HUDEP-2 (cell line): ENCODE results near the gene GSG1L.
A peak's percentile ranks its signal among the peaks of the same experiment; 100 is the strongest.

Experiments used
- DNase-seq, 76 experiments: peaks; one replicate each; lab custom pipeline; 2025; ENCODE audit not compliant: unreplicated experiment in 76 of 76; lab: John Stamatoyannopoulos, UW

GSG1L gene

DNA sequence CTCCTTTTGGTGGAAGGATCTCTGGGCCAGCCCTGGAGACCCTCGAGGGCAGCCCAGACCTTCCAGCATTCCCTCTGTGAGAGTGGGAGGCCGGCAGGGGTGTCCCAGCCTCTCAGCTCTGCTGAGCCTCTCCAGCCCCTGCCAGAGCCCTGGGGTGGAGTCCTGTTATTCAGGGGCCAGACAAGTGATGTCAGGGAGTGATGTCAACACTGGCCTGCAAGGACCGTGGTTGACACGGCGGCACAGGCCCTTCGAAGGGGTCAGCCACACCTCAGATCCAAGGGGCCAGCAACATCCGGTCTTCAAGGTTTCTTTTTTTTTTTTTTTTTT, 282.4 kb downstream of the GSG1L start:
- no peak for DNase-seq

DNA sequence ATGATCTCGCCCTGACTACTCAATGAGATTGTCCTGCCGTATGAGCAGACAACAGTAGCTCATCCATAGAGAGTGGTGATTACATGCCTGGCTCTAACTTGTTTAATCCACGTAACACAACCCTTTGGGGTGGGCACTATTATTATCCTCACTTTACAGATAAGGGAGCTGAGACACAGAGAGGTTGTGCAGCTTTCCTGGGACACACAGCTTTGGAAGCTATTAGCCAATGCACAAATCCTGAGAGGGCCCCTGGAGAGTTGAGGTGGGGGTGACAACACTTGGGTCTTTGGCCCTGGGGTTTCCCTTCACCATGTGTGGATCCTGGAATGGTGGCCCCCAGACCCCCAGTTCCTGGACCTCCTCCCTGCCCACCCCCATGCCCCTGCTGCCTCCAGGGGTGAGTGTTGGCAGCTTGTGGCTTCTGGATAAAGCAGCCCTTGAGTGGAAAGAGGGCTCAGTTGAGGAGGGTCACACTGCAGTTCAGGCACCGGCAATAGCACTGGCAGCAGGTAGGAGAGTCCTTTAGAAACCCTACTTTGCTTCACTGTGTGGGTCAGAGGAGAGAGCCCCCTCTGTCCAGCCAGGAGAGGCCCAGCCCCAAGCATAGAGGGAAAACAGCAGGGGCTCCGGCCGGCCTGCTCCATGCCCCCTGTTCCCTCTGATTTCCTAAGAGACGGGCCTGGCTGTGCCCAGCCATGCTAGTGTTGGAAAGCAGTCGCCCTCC, 282.9 kb downstream of the GSG1L start:
- DNase-seq: no peak

DNA sequence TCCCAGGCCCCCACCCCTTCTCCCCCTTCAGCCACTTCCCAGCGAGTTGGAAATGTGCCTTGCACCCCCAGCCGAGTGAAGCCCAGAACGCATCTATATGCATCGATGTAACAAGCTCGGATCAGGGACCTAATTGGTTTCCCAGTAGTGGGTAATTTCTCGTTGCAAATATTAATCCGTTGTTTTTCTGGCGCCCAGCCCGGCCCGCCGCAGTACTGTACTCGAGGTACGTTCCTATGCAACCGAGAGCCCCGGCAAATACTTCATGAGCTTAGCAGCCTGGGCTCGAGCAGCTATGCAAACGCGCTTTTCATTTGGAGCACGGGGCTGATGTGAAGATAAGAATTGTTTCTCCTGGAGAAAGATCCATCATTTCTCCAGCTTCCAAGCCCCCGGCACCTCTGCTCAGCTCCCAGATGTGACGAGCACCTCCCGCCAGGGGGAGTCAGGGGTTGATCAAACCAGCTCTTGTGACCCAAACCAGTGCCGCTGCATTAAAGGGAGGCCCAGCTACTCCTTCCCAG, 283.8 kb downstream of the GSG1L start:
- DNase-seq: peak in 6 of 76 experiments; percentile 2 to 39 (median 12)

DNA sequence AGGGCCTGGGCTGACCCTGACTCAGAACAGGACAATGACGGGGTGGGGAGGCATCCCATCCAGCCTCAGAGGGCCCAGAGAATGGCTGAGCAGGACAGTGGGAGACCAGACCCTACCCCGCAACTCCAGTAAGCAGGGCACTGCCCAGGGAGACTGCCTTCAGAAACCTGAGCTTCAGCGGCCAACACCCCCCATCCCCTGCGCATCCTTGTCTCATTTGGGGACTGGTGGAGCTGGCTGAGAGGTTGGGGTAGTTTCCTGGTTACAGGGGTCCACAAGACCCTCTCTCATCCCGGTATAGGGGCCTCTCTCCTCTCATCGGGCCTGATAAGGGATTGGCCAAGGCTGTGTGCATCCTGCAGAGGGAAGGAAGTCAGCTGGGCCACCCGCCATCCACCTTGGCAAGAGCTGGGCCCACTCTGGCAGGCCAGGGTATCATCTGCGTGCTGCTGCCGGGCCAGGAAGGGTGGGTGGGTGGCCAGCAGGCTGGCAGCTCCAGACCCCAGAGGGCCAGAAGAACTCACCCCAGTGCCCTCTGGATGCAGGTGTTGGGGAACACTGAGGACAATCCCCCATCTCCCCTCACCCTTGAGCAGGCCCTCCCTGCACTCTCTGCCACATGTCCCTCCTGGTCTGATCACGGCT, 284.5 kb downstream of the GSG1L start:
- no peak for DNase-seq

DNA sequence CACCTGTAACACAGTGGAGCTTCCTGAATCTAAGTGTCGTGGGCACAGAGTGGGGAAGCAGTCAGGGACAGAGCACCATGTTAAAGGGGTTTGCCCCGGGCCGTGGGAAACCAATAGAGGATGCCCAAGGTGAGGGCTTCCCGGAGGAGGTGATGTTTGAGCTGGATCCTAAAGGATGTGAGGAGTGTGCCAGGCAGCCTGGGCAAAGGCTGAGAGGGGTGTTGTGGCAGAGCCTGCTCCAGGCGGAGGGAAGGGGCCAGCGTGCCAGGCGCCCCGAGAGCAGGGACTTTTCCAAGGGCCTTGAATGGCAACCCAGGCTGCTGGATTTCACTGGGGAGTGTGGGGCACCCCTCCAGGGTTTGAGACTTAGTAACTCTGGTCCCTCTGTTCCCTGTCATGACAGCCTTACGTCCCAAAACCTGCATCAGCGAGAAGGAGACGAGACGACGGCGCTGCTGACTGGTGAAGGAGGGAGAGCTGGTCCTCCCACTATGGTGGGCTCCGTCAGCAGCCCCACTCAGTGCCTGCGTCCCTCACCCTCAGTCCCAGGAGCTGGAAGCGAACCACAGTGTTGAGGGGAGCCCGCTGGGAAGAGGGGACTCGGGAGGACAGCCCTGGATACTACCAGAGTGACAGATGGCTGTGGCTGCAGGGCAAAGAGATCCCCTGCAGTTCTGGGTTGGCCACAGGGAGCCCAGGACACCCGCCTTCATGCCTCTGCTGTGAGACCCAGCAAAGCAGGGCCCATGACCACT, 285.2 kb downstream of the GSG1L start:
- no peak for DNase-seq

DNA sequence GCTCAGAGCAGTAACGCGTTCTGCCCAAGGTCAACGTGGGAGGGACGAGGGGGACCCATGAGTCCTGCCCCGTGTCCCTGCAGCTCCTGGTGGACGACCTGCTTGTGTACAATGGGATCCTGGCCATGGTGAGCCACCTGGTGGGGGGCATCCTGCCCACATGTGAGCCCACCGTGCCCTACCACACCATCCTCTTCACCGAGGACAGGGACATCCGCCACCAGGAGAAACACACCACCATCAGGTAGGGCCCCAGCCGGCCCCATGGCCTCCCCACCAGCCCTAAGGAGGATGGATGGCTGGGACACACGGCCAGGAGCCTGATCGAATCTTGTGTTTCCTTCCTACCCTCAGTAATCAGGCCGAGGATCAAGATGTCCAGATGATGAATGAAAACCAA, 286.0 kb downstream of the GSG1L start:
- no peak for DNase-seq

DNA sequence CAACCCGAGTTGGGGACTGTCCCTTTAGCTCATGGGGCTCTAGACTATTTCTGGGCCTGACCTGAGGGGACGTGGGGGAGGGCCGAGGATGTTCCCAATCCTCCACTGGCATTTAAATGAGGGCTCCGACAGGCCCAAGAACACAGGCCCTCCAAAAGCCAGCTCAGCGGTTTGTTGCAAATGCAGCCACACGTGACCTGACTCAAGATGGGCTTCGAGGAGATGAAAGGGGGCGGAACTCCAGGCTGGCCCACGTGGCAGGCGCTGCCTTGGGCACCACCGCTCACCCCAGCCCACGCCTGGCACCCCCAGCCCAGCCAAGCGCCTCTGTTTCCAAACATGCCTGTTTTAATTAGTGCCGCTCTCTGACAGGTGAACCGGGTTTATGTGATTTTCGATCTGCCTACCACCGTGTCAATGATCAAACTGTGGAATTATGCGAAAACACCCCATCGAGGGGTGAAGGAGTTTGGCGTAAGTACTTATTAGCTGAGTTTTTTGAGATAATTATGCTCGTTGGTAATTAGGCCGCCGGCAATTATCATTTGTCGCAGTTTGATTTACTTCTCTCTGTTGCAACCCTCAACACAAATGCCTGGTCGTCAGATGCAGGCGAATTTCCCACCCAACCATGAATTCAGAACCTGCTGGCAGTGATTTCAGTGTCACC, 286.8 kb downstream of the GSG1L start:
- DNase-seq: no peak

DNA sequence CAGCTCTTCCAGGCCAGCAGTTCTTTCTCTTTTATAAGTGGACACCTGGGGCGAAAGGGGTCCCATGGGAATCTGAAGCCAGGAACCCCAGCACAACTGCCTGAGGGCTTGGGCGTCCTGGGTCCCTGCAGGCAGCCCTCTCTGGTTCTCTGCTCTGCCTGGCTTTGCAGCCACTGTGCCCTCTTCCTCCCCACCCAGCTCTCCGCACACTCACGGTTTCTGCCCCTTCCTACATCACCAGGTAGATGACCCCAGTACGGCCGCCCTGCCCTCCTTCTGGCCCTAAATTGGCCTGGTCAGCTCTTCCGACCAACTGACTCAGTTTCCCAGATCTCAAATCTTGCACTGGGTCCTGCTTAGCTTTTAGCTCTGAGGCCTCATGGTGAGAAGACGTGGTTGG, 288.3 kb downstream of the GSG1L start:
- DNase-seq: no peak

DNA sequence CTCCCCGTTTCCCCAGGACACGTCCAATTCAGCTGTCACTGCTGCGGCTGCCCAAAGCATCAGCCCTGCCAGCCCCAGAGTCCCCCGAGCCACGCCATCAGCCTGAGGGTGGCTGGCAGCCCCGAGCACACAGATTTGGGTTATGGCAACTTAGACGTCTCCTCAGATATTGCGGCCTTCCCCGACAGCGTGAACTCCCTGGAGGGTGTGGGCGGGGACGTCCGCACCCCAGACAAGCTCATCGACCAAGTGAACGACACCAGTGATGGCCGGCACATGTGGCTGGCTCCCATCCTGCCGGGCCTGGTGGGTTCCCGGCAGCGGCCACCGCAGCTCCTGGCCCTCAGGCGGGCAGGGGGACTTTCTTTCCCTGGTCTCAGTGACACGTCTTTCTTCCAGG, 288.7 kb downstream of the GSG1L start:
- no peak for DNase-seq

DNA sequence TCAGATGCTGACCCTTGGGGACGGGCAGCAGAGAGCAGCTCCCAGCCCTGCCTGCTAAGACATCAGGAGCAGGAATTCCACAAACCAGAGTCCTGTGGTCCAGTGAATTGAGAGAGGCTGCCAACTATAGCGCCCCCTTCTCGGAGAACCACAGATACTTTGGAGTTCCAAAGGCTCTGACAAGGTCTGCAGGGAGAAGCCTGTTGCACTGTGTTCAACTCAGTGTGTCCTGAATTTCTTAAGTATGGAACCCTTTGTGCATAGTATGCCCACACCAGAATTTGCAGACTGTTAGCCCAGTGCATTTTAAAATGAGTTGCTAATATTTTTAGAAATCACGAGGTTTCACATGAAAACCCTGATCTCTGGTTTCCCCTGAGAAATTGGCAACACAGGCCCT, 290.2 kb downstream of the GSG1L start:
- DNase-seq: no peak

DNA sequence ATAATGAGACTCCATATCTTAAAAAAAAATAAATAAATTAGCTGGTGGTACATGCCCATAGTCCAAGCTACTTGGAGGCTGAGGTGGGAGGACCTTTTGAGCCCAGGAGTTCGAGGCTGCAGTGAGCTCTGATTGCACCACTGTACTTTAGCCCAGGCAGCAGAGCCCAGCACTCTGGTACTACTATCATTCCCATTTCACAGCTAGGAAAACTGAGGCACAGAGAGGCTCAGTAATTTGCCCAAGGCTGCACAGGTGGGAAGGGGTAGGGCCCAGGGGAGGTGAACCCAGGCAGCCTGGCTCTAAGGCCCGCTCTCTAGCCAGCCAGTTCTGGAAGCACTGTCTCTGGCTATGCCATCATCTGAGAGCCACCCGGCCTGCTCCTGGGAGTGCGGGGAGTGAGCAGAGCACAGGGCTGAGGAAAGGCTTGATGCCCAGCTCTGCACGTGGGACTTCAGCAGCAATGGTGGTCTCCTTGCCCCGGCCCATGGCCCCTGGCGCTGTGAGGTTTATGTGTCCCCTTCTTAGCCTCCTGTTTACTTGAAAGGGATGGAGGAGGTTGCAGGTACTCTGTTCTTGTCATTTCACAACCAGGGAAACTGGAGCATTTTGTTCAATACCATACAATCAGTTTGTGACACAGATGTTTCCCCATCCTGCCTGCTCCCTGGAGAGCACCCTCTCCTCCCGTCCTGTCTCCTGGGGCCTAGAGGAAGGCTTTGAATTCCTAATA, 291.3 kb downstream of the GSG1L start:
- no peak for DNase-seq

DNA sequence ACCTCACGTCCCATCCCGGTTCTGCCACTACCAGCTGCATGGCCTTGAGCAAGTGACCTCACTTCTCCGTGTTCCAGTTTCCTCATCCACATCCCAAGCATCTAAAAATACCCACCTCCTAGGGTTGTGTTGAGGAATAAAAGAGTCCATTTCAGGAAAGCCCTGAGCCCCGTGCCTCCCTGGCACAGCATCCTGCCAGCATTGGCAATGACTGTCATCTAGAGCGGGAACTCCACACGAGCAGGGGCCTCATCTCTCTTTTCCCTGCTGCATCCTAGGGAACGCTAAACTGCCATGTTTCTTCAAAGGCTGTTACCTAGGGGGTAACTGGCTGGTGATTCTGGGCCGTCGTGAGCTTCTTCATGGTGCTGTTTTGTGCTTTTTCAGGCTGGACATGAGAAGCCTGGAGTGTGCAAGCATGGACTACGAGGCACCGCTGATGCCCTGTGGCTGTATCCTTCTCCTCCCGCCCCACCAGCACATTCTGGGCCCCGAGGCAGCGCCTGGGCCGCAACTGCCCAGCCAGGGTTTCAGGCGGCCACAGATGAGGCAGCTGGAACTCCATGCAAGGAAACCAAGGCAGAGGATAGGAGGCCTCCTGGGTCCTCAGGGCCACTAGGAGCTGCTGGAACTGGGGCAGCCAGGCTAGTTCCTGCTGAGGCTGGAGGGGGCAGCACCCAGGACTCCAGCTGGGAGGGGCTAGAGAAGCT, 292.2 kb downstream of the GSG1L start:
- DNase-seq: no peak

DNA sequence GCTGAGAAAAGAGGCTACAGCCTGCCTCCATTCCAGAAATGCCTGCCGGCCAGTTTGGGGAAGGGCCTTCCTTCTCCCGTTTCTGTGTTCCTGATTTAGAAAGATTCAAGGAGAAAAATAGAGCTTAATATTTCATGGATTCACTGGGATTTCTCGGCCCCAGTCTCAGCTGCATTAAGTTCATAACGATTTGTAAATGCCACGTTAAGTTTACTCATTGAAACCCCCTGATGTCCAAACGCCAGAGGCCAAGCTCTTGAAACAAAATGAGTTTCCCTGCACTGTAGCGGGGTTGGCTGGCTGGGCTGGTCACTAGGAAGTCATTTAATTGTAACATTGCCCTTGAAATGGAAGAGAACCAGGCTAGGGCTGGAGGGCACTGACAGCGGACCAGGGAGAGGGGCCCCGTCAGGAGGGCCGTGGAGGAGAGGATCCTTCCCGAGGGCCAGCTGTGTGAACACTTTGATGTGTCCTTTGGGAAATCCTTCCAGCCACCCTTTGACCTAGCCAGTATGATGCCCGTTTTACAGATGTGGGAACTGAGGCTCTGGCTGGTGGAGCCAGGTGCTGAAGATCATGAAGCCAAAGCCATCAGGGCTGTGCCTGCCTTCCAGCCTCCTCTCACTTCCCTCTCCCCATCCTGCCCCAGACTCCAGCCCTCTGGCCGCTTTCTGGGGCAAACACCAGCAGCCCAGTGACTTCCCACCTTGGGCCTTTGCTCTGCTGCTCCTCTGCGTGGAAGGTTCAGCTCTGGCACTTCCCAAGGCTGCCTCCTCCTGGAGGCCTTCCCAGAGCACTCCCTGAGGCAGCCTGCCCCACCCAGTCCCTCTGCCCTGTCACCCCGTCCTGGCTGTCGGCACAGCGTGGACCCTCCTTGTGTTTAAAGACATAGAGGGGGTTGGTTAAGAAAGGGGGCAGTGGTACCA, 293.0 kb downstream of the GSG1L start:
- no peak for DNase-seq

DNA sequence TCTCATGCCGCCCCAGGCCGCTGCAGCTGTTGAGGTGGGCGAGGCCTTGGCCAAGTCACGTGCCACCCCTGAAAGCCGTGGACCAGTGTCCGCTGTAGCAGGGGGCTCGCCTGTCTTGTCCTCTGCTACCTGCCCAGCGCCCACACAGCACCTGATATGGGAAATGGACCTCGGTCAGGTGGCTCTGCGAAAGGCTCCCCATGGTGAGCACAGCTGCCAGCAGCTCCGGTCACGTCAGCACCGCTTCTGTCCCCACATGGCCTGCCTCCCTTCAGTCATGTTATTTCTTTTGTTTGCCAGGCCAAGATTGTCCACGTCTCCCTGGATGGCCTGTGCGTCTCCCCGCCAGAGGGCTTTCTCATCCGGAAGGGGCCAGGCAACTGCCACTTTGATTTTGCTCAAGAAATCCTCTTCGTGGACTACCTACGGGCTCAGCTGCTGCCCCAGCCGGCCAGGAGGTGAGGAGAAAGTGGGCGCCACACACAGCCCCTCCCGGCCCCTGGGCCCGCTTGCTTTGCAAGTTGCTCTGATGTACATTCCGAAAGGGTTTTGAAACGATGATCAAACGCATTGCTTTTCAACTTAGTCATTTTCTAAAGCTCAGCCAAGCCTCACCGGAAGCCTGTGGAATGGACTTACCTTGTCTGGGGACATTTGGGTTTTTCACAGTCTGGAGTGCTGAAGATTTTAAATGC, 293.8 kb downstream of the GSG1L start:
- no peak for DNase-seq

DNA sequence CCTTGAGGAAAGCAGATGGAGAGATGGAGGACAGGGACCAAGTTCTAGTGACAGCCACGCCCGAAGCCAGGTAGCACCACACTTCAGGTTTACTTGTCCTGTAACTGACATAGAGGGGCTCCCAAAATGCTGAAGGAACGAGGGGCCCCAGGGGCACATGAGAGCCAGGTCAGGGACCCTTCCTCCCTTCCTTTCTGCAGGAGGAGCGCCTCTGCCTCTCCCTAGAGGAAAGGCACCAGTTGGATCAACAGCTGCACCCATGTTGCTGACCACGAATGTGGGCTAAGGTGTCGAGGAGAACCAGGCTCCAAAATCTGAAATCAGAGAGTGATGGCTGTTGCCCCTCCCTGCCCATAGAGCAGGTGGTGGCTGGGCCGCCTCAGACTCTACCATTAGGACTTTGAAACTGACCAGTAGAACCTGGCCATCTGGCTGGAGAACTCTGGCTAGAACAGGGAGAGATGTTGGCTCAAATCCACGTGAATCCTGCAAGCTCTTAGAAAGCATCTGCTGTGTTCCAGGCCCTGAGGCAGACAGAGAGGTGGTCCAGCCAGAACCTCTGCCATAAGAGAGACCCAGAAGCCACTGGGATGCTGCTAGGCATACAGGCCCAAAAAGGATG, 294.8 kb downstream of the GSG1L start:
- DNase-seq: no peak

DNA sequence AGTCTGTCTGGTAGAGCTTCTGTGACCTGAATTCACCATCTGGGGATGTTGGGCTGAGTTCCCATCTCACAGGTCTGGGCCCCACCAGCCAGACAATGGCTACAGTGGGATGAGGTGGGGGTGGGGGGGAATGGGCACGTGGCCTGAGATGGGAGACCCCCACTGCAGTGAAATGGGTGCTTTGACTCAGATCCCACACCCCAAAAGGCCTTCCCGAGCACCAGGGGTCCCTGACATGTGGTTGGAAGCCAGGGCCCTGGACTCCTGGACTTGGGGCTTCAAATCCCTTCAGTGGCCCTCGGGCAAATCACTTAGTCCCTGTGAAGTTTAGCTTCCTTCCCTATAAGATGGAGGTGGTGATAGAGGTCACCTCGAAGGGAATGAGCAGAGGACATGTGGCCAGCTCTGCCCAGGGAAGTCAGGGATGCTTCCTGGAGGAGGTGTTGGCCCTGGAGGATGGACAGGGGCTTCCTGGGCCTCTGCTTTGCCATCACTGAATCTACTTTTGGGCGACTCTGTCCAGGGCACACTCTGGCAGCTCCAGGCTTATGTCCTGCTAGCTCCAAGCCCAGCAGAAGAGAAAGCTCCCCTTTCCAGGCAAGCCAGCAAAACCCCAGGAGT, 295.4 kb downstream of the GSG1L start:
- no peak for DNase-seq

DNA sequence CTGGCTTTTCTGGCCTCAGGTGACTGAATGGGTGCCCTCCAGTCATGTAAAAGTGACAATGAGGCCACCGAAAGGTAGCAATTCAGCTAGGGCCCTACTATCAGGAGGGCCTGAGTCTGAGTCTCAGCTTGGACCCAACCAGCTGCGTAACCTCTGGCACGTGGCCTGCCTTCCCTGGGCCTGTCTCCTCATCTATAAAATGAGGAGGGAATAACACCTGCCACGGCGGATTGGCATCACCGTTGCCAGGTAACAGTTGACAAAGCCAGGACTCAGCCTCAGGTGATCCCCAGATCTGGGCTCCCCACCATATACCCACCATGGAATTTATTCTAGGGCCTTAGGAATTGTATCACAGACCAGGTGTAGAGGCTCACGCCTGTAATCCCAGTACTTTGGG, 296.4 kb downstream of the GSG1L start:
- DNase-seq: no peak
